Endothelial cell of umbilical vein (primary cell): ENCODE measurements around the gene SFR1. TPM values are rescaled to one million over a fixed set of nuclear protein-coding genes. Genes with fewer than 3 reads are reported as not detected.
A peak's percentile ranks its signal among the peaks of the same experiment; 100 is the strongest.

Experiments
- BruUV-seq: library from RNA; stranded (reverse); fragments of 400-500 nt; replicated peaks from 2 replicates; lab custom pipeline; 2021; lab: Mats Ljungman, UMichigan
- CTCF ChIA-PET: fragments of 300-600, 350-600 bp; sonication (Branson Sonifier 250); formaldehyde crosslinking; loops from one replicate; lab custom pipeline; 2021; ENCODE audit warnings: antibody characterized with exemption, inconsistent platforms; lab: Charles Lee
- POLR2A ChIA-PET: fragments of 300-600, 350-600 bp; sonication (Branson Sonifier 250); formaldehyde crosslinking; loops from one replicate; lab custom pipeline; 2021; ENCODE audit warnings: antibody characterized with exemption, inconsistent platforms; lab: Charles Lee
- DNase-seq: peaks from one replicate; pipeline ENCODE4 v3.0.0-alpha.2; 2011; ENCODE audit warnings: low read depth, low spot score
- FAIRE-seq: peaks from 2 replicates; lab custom pipeline; 2011; peaks lifted over from hg19 to GRCh38; lab: Jason Lieb, UNC
- H2AFZ ChIP-seq: 2 replicates; pipeline ENCODE4 v1.6.0; 2012; ENCODE audit warnings: low read depth, low read length, control low read depth, inconsistent platforms
- H3K27ac ChIP-seq: 2 replicates; pipeline ENCODE4 v1.5.1; 2011; ENCODE audit warnings: low read depth, mild to moderate bottlenecking, control low read depth, low read length, moderate library complexity; ENCODE audit not compliant: insufficient read depth
- H3K27me3 ChIP-seq, 2 experiments: 2 replicates each; pipeline versions ENCODE4 v1.6.0 to v1.6.1; 2011; ENCODE audit warnings: low read length in 2 of 2, mixed read lengths in 1 of 2; ENCODE audit not compliant: control insufficient read depth in 2 of 2, insufficient read depth in 2 of 2
- H3K36me3 ChIP-seq, 2 experiments: 2 replicates in 1 of 2; 3 replicates in 1 of 2; pipeline ENCODE4 v1.5.1; 2011; ENCODE audit warnings: low read length in 2 of 2, mild to moderate bottlenecking in 1 of 2, moderate library complexity in 1 of 2; ENCODE audit not compliant: control insufficient read depth in 2 of 2, insufficient read depth in 2 of 2; ENCODE audit errors: extremely low read depth in 1 of 2
- H3K4me1 ChIP-seq: 3 replicates; pipeline ENCODE4 v1.5.1; 2011; ENCODE audit warnings: mild to moderate bottlenecking, low read length; ENCODE audit not compliant: control insufficient read depth, insufficient read depth; ENCODE audit errors: extremely low read depth
- H3K4me2 ChIP-seq: 2 replicates; pipeline ENCODE4 v1.6.1; 2011; ENCODE audit warnings: low read length, control low read depth, mixed read lengths; ENCODE audit not compliant: insufficient read depth
- H3K4me3 ChIP-seq, 3 experiments: fragments of 200-600 bp in 1 of 3; sonication (generic), shearing (Covaris generic) in 1 of 3; replicated peaks in 1 of 3; 2 replicates each; pipeline ENCODE4 v1.5.1; 2011 to 2016; ENCODE audit warnings: control low read depth in 3 of 3, low read length in 3 of 3, mild to moderate bottlenecking in 2 of 3, inconsistent platforms in 1 of 3, low read depth in 1 of 3, moderate library complexity in 1 of 3; ENCODE audit not compliant: insufficient read depth in 1 of 3
- H3K79me2 ChIP-seq: 2 replicates; pipeline ENCODE4 v1.6.0; 2012; ENCODE audit warnings: low read length, inconsistent platforms; ENCODE audit not compliant: control insufficient read depth, insufficient read depth
- H3K9ac ChIP-seq: replicated peaks from 2 replicates; pipeline ENCODE3; 2011; ENCODE audit warnings: low read length, control low read depth; ENCODE audit not compliant: insufficient read depth; ENCODE audit errors: extremely low read depth
- H3K9me1 ChIP-seq: replicated peaks from 3 replicates; pipeline ENCODE4 v1.6.0; 2011; ENCODE audit warnings: mild to moderate bottlenecking, low read length; ENCODE audit not compliant: control insufficient read depth, insufficient read depth; ENCODE audit errors: extremely low read depth
- H3K9me3 ChIP-seq: replicated peaks from 2 replicates; pipeline ENCODE4 v1.5.1; 2012; ENCODE audit warnings: low read length, inconsistent platforms; ENCODE audit not compliant: control insufficient read depth, insufficient read depth
- H4K20me1 ChIP-seq: replicated peaks from 2 replicates; pipeline ENCODE3; 2011; ENCODE audit warnings: mild to moderate bottlenecking, low read length; ENCODE audit not compliant: control insufficient read depth, insufficient read depth; ENCODE audit errors: extremely low read depth
- EZH2 ChIP-seq: IDR thresholded peaks from 2 replicates; pipeline ENCODE4 v1.6.1; 2012; ENCODE audit warnings: borderline replicate concordance, low read depth, mild to moderate bottlenecking, moderate library complexity, low read length, inconsistent platforms; ENCODE audit not compliant: severe bottlenecking
- FOS ChIP-seq: IDR thresholded peaks from 2 replicates; pipeline ENCODE4 v1.6.1; 2011; ENCODE audit warnings: mild to moderate bottlenecking, low read length, moderate library complexity, borderline replicate concordance; ENCODE audit not compliant: insufficient read depth
- GATA2 ChIP-seq: IDR thresholded peaks from 2 replicates; pipeline ENCODE4 v1.7.0; 2011; ENCODE audit warnings: low read depth, mild to moderate bottlenecking, moderate library complexity, mixed read lengths, low read length; ENCODE audit not compliant: insufficient read length, insufficient read depth
- JUN ChIP-seq: IDR thresholded peaks from 2 replicates; pipeline ENCODE4 v1.6.1; 2011; ENCODE audit warnings: borderline replicate concordance, low read depth; ENCODE audit not compliant: insufficient read length, insufficient read depth
- MAX ChIP-seq: IDR thresholded peaks from 2 replicates; pipeline ENCODE4 v1.6.1; 2011; ENCODE audit not compliant: insufficient read depth, insufficient read length
- MYC ChIP-seq: IDR thresholded peaks from one replicate; pipeline ENCODE4 v1.6.1; 2011; ENCODE audit warnings: mild to moderate bottlenecking, low read depth, low read length
- POLR2A ChIP-seq: IDR thresholded peaks from 2 replicates; pipeline ENCODE4 v1.6.1; 2012; ENCODE audit warnings: low read depth, mild to moderate bottlenecking, control low read depth, low read length
- POLR2AphosphoS5 ChIP-seq: IDR thresholded peaks from 2 replicates; pipeline ENCODE4 v1.6.1; 2012; ENCODE audit warnings: low read depth, mild to moderate bottlenecking, control low read depth, low read length, moderate library complexity; ENCODE audit not compliant: insufficient read depth
- dilution Hi-C: fragments of 300-500 bp; cut with MboI; formaldehyde crosslinking; loops from one replicate; pipeline ENCODE4 v1.15.0; 2019; ENCODE audit warnings: low sequenced_read_pairs; ENCODE audit not compliant: extremely low pct_ligation_motif_present
- intact Hi-C: fragments of 100-400 bp; cut with micrococcal nuclease; formaldehyde crosslinking; loops from one replicate; pipeline ENCODE4 v1.10.0; 2022
- polyA plus RNA-seq, 4 experiments: library from polyadenylated mRNA; depleted of rRNA in 3 of 4; stranded (reverse) in 3 of 4; unstranded in 1 of 4; fragments of >200 nt; gene quantifications; 2 replicates each; pipeline versions ENCODE4 v1.2.1 to v1.2.3, GENCODE V29; 2011 to 2012; ENCODE audit warnings: missing spikeins in 1 of 4
- total RNA-seq: library from RNA; stranded (reverse); gene quantifications from 2 replicates; pipeline ENCODE4 v1.2.3, GENCODE V29; 2021
- TF ChIP-seq, protein P1 (sequence below), 2 donors: IDR thresholded peaks; 1 replicate in 1 of 2; 2 replicates in 1 of 2; pipeline ENCODE4 v1.5.1; 2011; ENCODE audit warnings: low read length in 2 of 2, mild to moderate bottlenecking in 2 of 2, moderate library complexity in 2 of 2, control low read depth in 1 of 2, inconsistent platforms in 1 of 2, low read depth in 1 of 2; ENCODE audit not compliant: insufficient read depth in 1 of 2; ENCODE audit errors: extremely low read depth in 1 of 2

The SFR1 gene
- total and polyA plus RNA-seq, 2 donors (not counting 3 experiments of a cell fraction or from before 2014, with no cell fraction given): 3.6 to 8.9 TPM

DNA sequence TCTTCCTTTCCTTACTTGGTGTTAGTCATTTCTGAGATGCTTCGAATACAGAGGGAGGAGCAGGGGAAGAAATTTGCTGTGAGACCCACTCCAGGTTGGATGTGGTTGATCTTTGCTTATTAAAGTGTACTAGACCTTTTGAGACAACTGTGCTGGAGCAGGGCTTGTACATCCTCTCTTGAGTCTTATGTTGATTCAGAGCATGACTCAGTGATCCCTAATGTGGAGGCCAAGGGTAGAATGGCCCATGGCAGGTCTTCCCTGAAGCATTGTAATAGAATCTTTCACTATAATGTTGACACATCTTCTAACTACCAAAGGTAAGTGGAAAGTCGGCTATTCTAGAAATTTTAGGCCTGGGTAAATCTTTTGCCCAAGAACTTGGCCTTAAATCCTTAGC is 17.0 kb upstream of the SFR1 start:
- no peaks in the 10 kb centered on the region for H3K27me3 ChIP-seq
- intact Hi-C loops: no loop called here
- no peak overlapping the region for H3K27ac ChIP-seq
- H3K79me2 ChIP-seq: no peaks in the 10 kb centered on the region
- H3K4me2 ChIP-seq: no peak overlapping the region
- peaks cover 8% of the 10 kb centered on the region for H3K4me1 ChIP-seq
- no peaks in the 10 kb centered on the region for H3K9me3 ChIP-seq
- H2AFZ ChIP-seq: no peak overlapping the region
- H3K9ac ChIP-seq: no peak overlapping the region
- FAIRE-seq: no peak
- no peaks in the 10 kb centered on the region for H3K9me1 ChIP-seq
- ChIA-PET CTCF (no interaction called here), POLR2A (no interaction called here)
- TF ChIP-seq FOS (peak; percentile 42), POLR2AphosphoS5 (no peak)
- no peak for DNase-seq
- H4K20me1 ChIP-seq: no peaks in the 10 kb centered on the region
- dilution Hi-C loops: no loop called here
- H3K4me3 ChIP-seq: no peak overlapping the region
- no TSS peak for BruUV-seq
- no peaks in the 10 kb centered on the region for H3K36me3 ChIP-seq

- CTCF ChIA-PET: interaction anchor here (0.8 to 1.9 kb wide), 7 partner anchors 8 to 54 kb away, joined by 3 to 11 read pairs (median 4); partner anchors contain the start of gene SFR1
- no peaks in the 10 kb centered on the region for H4K20me1 ChIP-seq
- DNase-seq (peak; percentile 62), FAIRE-seq (peak; percentile 87)
- no peaks in the 10 kb centered on the region for H3K36me3 ChIP-seq
- dilution Hi-C loops (no loop called here), intact Hi-C loops (no loop called here)
- H3K4me1 ChIP-seq: peaks cover 19% of the 10 kb centered on the region
- TF ChIP-seq POLR2AphosphoS5: peak; percentile 36
- peak; percentile 87 for TF ChIP-seq GATA2
- TF ChIP-seq EZH2: no peak
- peak; percentile 95 for TF ChIP-seq FOS
- TF ChIP-seq MAX: no peak
- no peak for TF ChIP-seq MYC
- peak; percentile 40 for TF ChIP-seq JUN
- peak; percentile 28 for TF ChIP-seq POLR2A
- TF ChIP-seq, protein P1, sequence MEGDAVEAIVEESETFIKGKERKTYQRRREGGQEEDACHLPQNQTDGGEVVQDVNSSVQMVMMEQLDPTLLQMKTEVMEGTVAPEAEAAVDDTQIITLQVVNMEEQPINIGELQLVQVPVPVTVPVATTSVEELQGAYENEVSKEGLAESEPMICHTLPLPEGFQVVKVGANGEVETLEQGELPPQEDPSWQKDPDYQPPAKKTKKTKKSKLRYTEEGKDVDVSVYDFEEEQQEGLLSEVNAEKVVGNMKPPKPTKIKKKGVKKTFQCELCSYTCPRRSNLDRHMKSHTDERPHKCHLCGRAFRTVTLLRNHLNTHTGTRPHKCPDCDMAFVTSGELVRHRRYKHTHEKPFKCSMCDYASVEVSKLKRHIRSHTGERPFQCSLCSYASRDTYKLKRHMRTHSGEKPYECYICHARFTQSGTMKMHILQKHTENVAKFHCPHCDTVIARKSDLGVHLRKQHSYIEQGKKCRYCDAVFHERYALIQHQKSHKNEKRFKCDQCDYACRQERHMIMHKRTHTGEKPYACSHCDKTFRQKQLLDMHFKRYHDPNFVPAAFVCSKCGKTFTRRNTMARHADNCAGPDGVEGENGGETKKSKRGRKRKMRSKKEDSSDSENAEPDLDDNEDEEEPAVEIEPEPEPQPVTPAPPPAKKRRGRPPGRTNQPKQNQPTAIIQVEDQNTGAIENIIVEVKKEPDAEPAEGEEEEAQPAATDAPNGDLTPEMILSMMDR (IDR thresholded peaks at IDR 0.05; ENCODE audit: extremely low read depth in 1 of 2, insufficient read depth in 1 of 2, low read depth in 1 of 2, low read length in 2 of 2): no peak
- no peaks in the 10 kb centered on the region for H3K9me3 ChIP-seq
- H3K9me1 ChIP-seq: no peaks in the 10 kb centered on the region
- H2AFZ ChIP-seq: no peak overlapping the region
- no TSS peak for BruUV-seq
- no peaks in the 10 kb centered on the region for H3K79me2 ChIP-seq
- H3K27me3 ChIP-seq: no peaks in the 10 kb centered on the region
- H3K27ac ChIP-seq: peak overlapping the region; percentile 35
- POLR2A ChIA-PET: no interaction called here
- peak overlapping the region; percentile 34 for H3K4me2 ChIP-seq
- no peak overlapping the region for H3K4me3 ChIP-seq
- H3K9ac ChIP-seq: no peak overlapping the region
These were observed 11.9 kb upstream of the SFR1 start for GRCh38 chr10:104109908-104110662.
